Stimulated activated CD8-positive, alpha-beta memory T cell treated with anti-CD3 and anti-CD28 coated beads, Interleukin-7, amount 100 ng/mL, for 24 hours (primary cell): Measurements from ENCODE around the gene RTEL1.
"Not testable (repeated sequence)": the region's sequence is repeated elsewhere in the genome, so short reads cannot be mapped to it uniquely, and the experiment has no call there.

Experiments used
- DNase-seq: peaks from one replicate; pipeline ENCODE4 v3.0.0-alpha.2; 2020; ENCODE audit warnings: low read depth

The RTEL1 gene

DNA sequence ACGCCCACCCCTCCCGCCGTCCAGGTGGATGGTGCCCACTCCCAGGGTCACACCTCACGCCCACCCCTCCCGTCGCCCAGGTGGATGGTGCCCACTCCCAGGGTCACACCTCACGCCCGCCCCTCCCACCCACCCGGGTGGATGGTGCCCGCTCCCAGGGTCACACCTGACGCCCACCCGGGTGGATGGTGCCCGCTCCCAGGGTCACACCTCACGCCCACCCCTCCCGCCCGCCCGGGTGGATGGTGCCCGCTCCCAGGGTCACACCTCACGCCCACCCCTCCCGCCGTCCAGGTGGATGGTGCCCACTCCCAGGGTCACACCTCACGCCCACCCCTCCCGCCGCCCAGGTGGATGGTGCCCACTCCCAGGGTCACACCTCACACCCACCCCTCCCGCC, 7.6 kb upstream of the RTEL1 start:
- DNase-seq: not testable (repeated sequence)

DNA sequence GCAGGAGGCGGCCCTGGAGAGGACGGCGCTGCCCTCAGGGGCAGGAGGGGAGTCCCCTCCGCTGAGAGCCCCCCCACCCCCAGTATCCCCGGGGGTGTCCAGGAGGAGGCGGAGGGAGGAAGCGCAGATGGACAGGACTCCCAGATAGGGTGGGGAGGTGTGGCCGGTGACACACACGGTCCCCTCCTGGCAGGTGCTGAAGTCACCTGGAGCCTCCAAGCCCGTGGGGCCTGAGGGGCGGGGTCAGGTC, 6.2 kb upstream of the RTEL1 start:
- DNase-seq: no peak

- no peak for DNase-seq
Measured at GRCh38 chr20:63652192-63652980, 5.7 kb upstream of the RTEL1 start.

- no peak for DNase-seq
Measured at GRCh38 chr20:63653041-63653973, 4.8 kb upstream of the RTEL1 start, which contains the start of gene STMN3. STMN3 (minus strand) TSS chr20:63653424; CDS start chr20:63653345, 79 bp downstream.

GRCh38 chr20:63653974-63654668, 4.0 kb upstream of the RTEL1 start:
- no peak for DNase-seq

DNA sequence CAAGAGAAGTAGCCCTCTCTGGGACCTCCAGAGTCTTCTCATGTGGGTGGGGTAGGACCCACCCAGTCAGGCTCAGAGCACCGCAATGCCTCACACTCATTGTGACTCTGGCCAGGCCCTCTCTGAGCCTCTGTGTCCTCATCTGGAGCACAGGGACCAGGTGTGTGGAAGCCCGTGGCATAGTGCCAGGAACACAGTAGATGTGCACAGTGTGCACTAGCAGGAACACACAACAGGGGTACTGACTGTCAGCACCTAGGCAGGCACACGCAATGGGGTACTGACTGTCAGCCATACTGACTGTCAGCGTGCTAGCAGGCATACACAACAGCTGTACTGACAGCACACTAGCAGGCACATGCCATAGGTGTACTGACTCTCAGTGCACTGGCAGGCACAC, 2.9 kb upstream of the RTEL1 start:
- no peak for DNase-seq

GRCh38 chr20:63656451-63656850, 1.7 kb upstream of the RTEL1 start:
- no peak for DNase-seq

GRCh38 chr20:63657260-63657936, 714 bp upstream of the RTEL1 start:
- no peak for DNase-seq

- DNase-seq: no peak
Measured at GRCh38 chr20:63658749-63659187, 656 bp downstream of the RTEL1 start.

- no peak for DNase-seq
Measured at GRCh38 chr20:63659370-63659769, 1.3 kb downstream of the RTEL1 start.

DNA sequence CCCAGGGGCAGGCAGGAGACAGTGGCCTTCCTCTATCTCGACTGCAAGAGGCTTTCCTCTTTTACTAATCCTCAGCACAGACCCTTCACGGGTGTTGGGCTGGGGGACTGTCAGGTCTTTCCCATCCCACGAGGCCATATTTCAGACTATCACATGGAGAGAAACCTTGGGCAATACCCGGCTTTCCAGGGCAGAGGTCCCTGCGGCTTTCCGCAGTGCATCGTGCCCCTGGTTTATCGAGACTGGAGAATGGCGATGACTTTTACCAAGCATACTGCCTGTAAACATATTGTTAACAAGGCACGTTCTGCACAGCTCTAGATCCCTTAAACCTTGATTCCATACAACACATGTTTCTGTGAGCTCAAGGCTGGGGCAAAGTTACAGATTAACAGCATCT, 2.1 kb downstream of the RTEL1 start:
- DNase-seq: not testable (repeated sequence)

DNA sequence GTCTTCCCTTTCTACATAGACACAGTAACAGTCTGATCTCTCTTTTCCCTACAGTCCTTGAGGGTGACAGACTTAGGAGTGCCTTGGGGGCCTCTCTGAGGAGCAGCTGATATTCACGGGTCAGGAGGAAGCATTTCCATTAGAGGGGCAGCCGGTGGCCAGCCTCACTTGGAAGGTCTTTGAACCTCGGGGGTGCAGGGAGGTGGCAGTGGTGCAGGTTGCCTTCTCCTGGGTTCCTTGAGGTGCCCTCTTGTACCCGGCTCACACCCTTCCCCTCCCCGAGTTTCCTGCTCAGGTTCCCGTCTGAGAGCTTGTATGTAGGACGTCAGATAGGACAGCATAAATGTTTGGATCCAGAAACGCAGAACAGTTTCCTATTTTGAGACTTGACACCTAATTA, 2.5 kb downstream of the RTEL1 start:
- no peak for DNase-seq

- no peak for DNase-seq
Measured at GRCh38 chr20:63661108-63661507, 3.0 kb downstream of the RTEL1 start.

- DNase-seq: no peak
Measured at GRCh38 chr20:63661959-63662812, 4.1 kb downstream of the RTEL1 start.

DNA sequence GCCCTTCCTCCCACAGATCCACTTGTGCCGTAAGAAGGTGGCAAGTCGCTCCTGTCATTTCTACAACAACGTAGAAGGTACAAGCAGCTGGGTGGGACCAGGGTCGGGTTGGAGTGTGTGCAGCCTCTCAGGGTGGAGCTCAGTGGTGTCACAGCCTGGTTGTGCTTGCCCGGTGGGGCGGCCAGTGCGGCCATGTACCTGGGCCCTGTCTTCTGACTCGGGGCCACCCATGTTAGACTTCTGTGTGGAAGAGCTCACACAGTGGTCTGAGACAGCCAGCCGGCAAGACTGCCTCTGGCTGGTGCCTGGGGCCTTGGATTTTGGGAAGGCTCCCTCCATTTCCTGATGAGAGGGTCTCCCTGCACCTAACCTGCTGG, 4.7 kb downstream of the RTEL1 start:
- DNase-seq: no peak

DNA sequence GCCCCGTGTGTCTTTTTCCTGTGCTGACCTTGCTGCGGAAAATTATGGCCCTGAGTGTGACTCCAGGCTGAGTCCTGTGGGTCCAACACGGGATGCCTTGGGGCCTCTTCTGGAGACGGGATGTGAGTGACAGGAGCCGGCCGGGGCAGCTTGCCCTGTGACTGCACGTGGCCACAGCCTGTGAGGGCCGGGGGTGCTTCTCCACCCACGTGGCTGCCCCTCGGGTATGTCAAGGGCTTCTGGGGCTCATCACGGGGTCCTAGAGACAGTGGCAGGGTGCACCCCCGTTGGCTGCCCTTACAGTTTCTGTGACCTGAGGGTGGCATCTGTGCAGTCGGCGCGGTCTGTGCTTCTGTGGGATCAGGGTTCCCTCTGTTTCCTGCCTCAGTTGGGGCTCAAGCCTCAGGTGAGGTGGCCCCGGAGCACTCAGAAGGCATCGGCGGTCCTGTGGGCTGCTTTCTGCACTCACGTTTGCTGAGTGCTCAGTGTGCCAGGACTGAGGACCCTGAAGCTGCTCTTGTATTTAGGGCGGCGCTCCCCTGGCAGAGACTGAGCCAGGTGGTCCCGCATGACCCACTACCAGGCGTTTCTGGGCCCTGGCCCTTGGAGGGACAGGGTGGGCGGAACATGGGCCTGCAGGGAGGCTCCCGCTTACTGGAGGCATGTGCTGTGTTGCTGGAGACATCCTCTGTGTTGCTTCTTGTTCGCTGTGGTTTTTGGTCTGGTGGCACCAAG, 5.4 kb downstream of the RTEL1 start:
- DNase-seq: no peak

DNA sequence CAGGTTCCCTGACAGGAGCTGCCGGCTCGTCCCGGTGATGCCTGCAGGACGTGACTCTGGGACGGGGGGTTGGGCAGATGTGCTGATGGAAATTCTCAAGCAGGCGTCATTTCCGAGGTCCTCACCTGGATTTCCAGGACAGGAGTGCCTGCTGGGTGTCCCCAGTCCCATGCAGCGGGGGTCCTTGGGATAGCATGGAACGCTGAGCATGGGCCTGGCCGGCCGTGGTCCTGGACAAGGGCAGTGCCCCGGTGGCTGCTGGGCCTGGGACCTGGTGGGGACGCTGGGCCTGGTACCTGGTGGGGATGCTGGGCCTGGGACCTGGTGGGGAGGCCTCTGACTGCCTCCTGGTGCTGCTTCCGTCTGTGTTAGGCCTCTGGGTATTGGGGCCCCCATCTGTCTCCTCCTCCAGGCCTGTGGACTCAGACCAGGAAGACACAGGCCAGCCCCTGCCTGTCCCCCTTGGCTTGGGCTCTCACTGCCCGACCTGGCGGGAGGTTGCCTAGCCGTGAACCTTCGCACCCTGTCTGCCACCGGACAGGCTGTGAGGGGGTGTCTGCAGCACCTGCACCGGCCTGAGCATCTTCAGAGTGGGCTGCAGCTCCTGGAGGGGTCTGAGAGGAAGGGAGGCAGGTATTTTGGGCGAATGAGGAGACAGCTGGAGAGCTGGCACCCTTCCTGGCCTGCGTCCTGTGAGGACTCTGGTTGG, 6.2 kb downstream of the RTEL1 start:
- DNase-seq: no peak

GRCh38 chr20:63664861-63665594, 6.9 kb downstream of the RTEL1 start:
- DNase-seq: no peak

GRCh38 chr20:63665708-63666107, 7.6 kb downstream of the RTEL1 start:
- no peak for DNase-seq
